K562 (cell line): ENCODE measurements around the gene RIMKLB.

Experiments
- CBX8 ChIP-seq: fragments of 200-600 bp; sonication (generic); IDR thresholded peaks from 2 replicates; pipeline ENCODE4 v1.6.1; 2012; ENCODE audit warnings: borderline replicate concordance, mixed run types, low read depth, mild to moderate bottlenecking, moderate library complexity, mixed read lengths, low read length, control low read depth, inconsistent platforms; ENCODE audit not compliant: poor library complexity, severe bottlenecking; ENCODE audit errors: extremely low read depth
- EP300 ChIP-seq: IDR thresholded peaks from 2 replicates; pipeline ENCODE4 v1.6.1; 2012; ENCODE audit warnings: low read length, improper control_type of control experiment
- FOXK2 ChIP-seq, 2 experiments: fragments of 450-650 bp; IDR thresholded peaks in 1 of 2; conservative IDR thresholded peaks in 1 of 2; 2 replicates each; pipeline ENCODE4 v1.6.1; 2016; ENCODE audit warnings: low read depth in 2 of 2, mild to moderate bottlenecking in 1 of 2
- MYBL2 ChIP-seq, 2 experiments: fragments of 450-650 bp in 1 of 2; sonication (generic) in 1 of 2; formaldehyde crosslinking in 1 of 2; IDR thresholded peaks; 2 replicates each; pipeline versions ENCODE4 v1.6.1 to v1.8.1; 2017 to 2022; ENCODE audit warnings: borderline replicate concordance in 1 of 2, inconsistent platforms in 1 of 2, low read depth in 1 of 2, mild to moderate bottlenecking in 1 of 2, missing genetic modification reagents in 1 of 2, moderate library complexity in 1 of 2
- POLR2A ChIP-seq: fragments of 450-650 bp; conservative IDR thresholded peaks from 2 replicates; pipeline ENCODE4 v1.6.1; 2016
- POLR2AphosphoS5 ChIP-seq: IDR thresholded peaks from 2 replicates; pipeline ENCODE4 v1.6.1; 2011; ENCODE audit warnings: mild to moderate bottlenecking, low read depth, low read length, moderate library complexity; ENCODE audit not compliant: control insufficient read depth, insufficient read depth
- ZFP1 ChIP-seq: fragments of 450-650 bp; formaldehyde crosslinking; IDR thresholded peaks from 2 replicates; pipeline ENCODE4 v1.4.0; 2020; ENCODE audit warnings: mild to moderate bottlenecking, mixed read lengths
- TF ChIP-seq, protein P1 (sequence below): sonication (generic); formaldehyde crosslinking; IDR thresholded peaks from 2 replicates; pipeline ENCODE4 v1.8.1; 2023; ENCODE audit warnings: mild to moderate bottlenecking, missing genetic modification reagents, moderate library complexity
- TF ChIP-seq, protein P2 (sequence below), 3 experiments: IDR thresholded peaks in 2 of 3; conservative IDR thresholded peaks in 1 of 3; 2 replicates each; pipeline ENCODE4 v1.5.1; 2011 to 2012; ENCODE audit warnings: low read length in 3 of 3, mild to moderate bottlenecking in 3 of 3, control low read depth in 2 of 3, improper control_type of control experiment in 1 of 3, inconsistent platforms in 1 of 3, low read depth in 1 of 3, mixed read lengths in 1 of 3, moderate library complexity in 1 of 3; ENCODE audit not compliant: insufficient read depth in 2 of 3

DNA sequence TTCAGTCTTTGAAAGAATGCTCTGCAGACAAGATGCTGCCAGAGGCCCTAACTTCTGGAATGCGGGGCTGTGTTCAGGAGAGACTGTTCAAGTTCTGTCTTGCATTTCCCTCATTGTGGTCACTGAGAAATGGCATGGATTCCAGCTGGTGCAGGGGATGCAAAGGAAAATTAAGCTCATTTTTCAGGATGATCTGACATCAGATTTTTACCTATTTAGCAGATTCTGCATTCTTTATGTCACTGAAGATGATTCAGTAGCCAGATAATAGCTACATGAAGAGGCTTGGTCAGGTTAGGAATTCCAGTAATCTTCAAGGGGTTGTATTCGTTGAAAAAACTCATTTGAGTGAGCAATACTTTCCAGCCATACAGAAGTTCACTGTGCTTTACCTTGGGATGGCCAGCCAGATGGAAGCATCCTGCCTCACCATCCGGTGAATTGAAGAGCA, 19.1 kb upstream of the RIMKLB start:
- TF ChIP-seq, protein P1, sequence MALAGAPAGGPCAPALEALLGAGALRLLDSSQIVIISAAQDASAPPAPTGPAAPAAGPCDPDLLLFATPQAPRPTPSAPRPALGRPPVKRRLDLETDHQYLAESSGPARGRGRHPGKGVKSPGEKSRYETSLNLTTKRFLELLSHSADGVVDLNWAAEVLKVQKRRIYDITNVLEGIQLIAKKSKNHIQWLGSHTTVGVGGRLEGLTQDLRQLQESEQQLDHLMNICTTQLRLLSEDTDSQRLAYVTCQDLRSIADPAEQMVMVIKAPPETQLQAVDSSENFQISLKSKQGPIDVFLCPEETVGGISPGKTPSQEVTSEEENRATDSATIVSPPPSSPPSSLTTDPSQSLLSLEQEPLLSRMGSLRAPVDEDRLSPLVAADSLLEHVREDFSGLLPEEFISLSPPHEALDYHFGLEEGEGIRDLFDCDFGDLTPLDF (CRISPR knock-in tag), result no peak
- no peak for TF ChIP-seq POLR2A
- TF ChIP-seq MYBL2 (IDR thresholded peaks at IDR 0.05; ENCODE audit: low read depth), result no peak
- no peak for TF ChIP-seq MYBL2 (CRISPR knock-in tag; IDR thresholded peaks at IDR 0.05; ENCODE audit: borderline replicate concordance)
- TF ChIP-seq, protein P2, sequence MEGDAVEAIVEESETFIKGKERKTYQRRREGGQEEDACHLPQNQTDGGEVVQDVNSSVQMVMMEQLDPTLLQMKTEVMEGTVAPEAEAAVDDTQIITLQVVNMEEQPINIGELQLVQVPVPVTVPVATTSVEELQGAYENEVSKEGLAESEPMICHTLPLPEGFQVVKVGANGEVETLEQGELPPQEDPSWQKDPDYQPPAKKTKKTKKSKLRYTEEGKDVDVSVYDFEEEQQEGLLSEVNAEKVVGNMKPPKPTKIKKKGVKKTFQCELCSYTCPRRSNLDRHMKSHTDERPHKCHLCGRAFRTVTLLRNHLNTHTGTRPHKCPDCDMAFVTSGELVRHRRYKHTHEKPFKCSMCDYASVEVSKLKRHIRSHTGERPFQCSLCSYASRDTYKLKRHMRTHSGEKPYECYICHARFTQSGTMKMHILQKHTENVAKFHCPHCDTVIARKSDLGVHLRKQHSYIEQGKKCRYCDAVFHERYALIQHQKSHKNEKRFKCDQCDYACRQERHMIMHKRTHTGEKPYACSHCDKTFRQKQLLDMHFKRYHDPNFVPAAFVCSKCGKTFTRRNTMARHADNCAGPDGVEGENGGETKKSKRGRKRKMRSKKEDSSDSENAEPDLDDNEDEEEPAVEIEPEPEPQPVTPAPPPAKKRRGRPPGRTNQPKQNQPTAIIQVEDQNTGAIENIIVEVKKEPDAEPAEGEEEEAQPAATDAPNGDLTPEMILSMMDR (IDR thresholded peaks at IDR 0.05 in 2 of 3, conservative IDR thresholded peaks at IDR 0.05 in 1 of 3; ENCODE audit: insufficient read depth in 2 of 3, low read depth in 1 of 3, low read length in 3 of 3), result no peak
- no peak for TF ChIP-seq POLR2AphosphoS5
- no peak for TF ChIP-seq EP300
- TF ChIP-seq FOXK2 (conservative IDR thresholded peaks at IDR 0.05 in 1 of 2, IDR thresholded peaks at IDR 0.05 in 1 of 2; ENCODE audit: low read depth in 2 of 2), result no peak
- no peak for TF ChIP-seq CBX8
- no peak for TF ChIP-seq ZFP1 (CRISPR knock-in tag)
